Stimulated activated CD4-positive, alpha-beta T cell treated with anti-CD3 and anti-CD28 coated beads, Interleukin-15, amount 100 ng/mL, for 1 hour (primary cell): ENCODE measurements around the gene ZC3H12D.
"Not testable (repeated sequence)": the region's sequence is repeated elsewhere in the genome, so short reads cannot be mapped to it uniquely, and the experiment has no call there.

Experiments
- DNase-seq, 2 donors: peaks; one replicate each; pipeline ENCODE4 v3.0.0-alpha.2; 2020; ENCODE audit warnings: low read depth in 1 of 2, low spot score in 1 of 2

ZC3H12D gene

DNA sequence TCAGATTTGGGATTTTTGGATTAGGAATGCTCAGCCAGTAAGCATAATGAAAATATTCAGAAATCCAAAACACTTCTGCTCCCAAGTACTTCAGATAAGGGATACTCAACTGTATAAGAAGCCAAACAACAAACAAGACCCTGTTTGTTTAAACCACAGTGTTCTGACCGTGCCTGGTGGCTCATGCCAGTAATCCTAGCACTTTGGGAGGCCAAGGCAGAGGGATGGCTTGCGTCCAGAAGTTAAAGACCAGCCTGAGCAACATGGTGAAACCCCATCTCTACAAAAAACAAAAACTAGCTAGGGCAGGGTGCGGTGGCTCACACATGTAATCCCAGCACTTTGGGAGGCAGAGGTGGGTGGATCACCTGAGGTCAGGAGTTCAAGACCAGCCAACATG is 24.6 kb downstream of the ZC3H12D start:
- not testable (repeated sequence) for DNase-seq

DNA sequence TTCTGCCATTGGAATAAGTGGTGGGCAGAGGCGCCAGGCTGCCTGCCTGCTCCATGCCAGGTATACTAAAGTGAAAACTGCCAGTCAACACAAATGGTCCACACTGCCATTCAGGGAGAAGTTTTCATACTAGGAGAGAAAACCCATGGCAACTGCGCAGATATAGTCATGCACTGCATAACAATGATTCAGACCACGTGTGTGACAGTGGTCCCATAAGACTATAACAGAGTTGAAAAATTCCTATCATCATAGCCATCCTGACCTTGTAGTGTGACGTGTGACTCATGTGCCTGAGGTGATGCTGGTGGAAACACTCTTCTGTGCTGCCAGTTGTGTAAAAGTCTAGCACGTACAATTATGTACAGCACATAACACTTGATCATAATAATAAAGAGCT is 25.1 kb downstream of the ZC3H12D start:
- no peak for DNase-seq

DNA sequence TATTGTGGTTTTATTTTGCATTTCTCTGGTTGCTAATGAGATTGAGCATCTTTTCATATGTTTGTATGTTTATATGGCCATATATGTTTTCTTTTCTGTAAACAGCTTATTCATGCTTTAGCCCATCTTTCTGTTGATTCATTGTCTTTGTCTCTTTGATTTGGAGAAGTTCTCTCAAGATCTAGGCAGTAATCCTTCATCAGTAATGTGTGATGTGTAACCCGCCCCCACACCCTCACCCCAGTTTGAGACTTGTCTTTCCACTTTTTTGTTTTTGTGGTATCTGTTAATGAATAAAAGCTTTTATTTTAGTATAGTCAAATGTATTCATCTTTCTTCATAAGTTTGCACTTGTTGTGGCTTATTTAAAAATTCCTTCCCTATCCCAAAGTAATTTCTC is 26.0 kb downstream of the ZC3H12D start:
- no peak for DNase-seq

DNA sequence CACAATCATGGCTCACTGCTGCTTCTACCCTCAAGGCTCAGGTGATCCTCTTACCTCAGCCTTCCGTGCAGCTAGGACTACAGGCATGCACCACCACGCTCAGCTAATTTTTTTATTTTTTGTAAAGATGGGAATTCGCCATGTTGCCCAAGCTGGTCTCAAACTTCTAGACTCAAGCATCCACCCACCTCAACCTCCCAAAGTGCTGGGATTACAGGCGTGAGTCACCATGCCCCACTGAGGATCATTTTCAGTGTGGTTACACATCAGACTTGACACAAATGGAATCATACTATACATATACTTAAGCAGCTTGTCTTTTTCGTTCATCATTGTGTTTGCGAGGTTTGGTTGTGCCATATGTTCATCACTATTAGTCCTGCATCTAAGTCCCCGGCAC is 26.6 kb downstream of the ZC3H12D start:
- no peak for DNase-seq

DNA sequence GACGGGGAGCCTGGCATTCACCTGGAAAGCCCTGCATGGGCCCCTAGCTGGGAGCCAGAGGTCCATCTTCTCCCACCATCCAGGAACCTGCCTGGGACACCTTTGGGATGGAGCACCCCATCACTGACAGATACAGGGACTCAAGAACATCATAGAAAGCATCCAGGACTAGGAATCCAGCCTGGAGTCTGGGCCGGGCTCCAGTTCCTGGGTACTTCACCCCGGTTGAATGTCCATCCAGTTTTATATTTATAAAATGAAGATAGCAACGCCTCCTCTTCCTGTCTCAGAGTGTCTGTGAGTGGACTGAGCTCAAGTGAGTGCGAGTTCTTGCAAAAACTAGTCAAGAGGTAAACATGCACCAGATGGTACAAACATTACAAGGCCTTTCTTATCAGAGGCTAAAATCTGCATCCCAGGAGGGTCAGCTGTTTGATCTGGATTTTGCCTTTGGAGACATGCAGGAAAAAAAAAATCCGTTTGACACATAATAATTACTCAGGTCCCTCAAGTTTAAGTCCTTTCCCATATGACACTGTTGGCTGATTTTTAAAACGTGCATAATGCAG is 27.4 kb downstream of the ZC3H12D start:
- DNase-seq = no peak

DNA sequence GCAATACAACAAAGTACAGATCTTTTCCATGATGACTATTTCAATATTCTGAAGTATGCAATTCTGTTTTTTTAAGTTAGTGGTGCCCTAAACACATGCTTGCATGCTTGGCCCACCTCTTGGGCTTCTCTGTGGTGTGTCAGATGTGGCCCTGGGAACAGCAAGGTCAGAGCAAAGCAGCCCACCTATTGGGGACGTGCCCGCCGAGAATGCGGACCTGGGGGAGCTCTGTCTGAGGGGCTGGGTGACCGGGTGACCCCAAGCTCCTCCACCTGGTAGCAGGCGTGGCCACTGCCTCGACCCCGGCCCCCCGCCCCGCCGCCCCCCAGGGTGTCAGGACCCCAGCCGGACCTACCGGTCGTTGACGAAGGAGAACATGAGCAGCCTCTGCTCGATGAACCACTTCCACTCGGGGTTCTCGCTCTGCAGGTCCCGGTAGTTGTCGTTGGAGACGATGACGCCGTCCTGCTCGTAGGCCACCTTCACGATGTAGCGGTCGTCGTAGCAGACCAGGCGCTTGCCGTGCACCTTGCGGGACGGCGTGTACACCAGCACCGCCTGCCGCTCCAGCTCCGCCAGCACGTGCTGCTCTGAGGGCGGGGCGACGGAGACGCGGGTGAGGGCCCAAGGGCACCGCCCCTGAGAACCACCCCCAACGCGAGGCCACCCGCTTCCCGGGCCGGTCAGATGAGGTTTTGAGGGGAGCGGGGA is 28.3 kb downstream of the ZC3H12D start:
- DNase-seq = no peak

DNA sequence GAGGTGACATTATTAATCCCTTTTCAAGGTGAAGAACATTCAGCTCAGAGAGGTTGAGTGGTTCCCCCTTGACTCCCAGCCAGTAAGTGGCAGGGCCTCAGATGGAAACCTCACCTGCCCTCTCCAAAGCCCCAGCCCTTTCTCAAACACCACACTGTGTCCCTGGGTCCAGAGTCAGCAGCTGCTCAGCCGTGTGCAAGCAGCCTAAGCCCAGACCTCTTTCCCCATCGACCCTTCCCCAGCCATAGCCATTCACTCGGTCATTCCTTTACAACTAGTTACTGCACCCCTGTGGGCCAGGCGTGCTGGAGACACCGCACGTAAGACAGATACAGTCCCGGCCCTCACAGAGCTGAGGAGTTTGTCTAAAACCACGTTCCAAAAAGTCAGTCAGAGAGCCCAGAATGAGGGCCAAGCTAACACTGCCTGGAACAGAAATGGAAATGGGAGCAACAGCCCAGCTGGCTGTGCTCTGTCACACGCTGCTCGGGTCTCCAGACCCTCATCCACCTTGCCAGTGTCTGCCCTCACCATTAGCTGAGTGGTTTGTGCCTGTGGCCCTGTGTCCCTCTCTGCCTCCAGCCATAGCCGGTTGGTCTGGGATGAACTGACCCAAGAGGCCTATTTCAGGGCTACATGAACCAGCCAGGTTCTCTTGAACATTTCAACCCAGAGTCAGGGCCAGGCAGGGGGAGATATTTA is 29.6 kb downstream of the ZC3H12D start:
- no peak for DNase-seq

DNA sequence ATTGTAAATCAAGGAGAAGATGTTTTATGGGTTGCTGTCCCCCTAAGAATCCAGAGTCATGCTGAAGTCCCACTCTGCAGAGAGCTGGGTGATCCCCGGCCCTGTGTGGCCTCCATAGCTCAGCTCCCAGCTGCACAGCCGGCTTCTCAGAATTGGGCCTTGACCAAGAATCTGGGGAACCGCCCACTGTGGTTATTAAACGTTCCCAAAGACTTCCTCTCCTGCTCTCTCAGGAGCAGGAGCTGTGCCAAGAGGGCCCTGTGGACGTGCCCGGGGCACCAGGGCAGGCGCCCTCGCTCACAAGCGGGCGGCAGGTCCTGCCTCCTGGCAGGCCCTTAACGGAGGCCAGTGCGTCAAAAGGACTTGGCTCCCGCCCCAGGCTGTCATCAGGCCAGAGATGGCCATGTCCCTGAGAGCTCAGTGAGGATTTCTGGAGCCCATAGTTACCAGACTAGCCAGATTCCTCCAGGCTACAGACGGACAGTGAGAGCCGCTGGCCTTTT is 30.4 kb downstream of the ZC3H12D start:
- DNase-seq = no peak

DNA sequence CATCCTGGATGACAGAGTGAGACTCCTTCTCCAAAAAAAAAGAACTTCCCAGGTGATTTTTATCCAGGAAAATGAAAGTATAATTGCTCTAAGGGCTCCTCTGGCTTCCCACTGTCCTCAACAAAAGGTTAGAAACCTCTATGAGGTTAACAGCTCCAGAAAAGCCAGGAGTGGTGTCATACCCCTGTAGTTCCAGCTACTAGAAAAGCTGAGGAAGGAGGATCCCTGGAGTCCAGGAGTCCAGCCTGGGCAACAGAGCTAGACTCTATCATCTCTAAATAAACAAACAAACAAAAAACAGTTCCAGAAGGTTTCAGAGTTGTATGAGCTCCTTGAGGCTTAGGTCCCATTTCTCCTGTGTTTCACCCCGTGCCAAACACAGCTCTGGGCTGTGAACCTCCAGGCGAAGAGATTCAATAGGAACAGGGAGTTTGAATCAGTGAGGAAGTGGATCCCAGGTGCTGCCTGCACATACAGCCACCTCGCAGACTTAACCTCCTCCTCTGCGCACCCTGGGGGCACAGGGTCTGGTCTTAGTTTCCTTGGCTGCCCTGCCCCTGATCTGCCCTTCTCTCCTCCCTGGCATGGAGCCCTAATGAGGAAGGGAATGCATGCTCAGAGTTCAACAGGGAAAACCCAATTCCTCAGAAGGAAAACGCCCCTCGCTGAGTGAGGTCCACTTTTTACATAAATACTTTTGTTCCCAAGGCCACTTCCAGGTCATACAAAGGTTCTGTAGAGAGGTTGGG is 31.0 kb downstream of the ZC3H12D start:
- DNase-seq = no peak

DNA sequence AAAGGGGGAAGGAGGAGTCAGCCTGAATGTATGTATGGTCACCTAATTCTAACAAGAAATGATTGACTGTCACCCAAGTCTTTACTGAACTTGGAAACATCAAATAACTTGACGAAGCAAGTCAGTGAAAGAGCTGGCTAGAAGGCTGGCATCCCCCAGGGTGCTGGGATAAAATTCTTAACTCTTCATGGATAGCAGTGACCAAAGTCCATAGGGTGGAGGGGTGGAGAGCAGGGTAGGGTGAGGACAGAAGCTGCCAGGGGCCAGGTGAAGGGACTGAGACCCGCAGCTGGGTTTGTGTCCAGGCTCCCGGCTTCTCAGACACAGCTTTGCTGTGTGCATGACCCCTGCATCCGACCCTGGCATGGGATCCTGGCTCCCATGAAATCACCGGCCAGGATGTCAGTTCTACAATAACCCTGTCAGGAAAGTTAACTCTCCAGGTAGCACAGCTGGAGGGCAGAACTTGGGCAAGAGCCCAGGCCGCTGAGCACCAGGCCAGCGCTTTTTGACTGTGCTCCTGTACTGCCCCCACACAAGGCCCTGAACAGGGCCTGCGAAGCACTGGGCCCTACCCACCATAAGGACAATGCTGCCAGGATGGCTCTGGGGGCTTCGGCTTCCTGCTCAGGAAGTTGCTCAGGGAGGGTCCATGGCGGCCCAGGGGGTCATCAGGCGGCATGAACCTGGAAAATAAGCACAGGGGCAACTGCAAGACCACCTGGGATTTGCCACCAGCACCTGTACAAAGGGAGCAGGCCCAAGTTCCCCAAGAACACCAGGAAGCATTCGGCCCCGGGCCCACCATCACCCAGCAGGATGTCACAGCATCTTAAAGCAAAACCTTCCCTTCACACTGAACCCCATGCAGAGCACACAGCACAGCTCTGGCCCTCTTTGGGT is 32.5 kb downstream of the ZC3H12D start:
- DNase-seq = no peak

DNA sequence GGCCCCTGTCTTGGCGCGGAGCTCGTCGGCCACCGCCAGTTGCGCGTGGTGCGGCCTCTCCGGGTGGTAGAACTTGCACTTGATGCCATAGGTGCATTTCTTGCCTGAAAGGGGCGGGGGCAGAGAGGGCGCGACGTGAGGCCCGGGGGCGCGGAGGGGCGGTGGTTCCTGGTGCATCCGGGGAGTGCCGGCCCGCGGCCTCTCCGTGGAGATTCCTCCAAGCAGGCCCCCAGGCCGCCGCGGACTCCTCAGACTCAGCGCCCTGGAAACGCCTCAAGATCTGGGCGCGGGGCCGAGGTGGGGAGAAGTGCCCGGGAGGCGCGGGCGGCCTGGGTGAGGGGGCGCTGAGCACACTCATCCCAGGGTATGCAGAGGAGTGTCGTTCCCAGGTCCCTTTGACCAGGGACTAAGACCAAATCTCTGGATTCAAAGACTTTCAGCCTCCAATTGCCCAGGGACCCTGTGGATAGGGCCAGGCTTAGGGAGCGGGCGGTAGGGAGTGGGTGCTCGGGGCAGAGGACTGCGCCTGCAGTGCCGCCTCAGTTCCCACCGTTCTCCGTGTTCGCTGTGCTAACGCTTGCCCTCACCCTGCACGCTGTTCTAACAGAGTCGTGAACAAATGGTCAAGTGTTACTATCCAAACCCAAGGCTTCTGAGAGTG is 33.3 kb downstream of the ZC3H12D start:
- DNase-seq = no peak

DNA sequence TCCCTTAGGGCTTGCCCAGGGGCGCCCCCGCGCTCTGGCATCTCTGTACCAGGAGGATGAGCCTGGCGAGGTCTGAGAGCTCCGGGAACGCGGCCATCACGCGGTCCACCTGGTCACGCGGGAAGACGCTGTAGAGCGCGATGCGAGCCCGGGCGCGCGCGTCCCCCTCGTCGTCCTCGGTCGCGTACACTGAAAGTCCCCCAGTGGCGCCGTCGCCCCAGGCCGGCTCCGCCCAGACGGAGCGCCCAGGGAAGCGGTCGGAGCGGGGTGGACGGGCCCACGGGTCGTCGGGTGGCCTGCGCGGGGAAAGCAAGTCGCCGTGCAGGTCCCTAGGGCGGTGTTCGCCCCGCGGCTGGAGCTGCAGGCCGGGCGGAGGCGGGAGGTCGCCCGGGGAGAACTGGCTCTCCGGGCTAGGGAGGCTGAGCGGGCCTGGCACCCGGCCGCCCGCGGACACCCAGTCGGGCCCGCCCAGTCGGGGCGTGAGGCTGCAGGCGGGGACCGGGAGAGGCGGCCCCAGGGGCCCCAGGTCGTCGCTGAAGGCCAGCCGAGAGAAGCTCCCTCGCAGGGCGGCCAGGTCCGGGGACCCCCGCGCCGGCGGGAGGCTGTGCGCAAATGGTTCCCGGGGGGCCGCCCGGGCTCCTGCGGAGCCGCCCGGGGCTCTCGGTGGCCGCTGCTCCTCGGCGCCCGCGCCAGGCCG is 34.0 kb downstream of the ZC3H12D start:
- no peak for DNase-seq

DNA sequence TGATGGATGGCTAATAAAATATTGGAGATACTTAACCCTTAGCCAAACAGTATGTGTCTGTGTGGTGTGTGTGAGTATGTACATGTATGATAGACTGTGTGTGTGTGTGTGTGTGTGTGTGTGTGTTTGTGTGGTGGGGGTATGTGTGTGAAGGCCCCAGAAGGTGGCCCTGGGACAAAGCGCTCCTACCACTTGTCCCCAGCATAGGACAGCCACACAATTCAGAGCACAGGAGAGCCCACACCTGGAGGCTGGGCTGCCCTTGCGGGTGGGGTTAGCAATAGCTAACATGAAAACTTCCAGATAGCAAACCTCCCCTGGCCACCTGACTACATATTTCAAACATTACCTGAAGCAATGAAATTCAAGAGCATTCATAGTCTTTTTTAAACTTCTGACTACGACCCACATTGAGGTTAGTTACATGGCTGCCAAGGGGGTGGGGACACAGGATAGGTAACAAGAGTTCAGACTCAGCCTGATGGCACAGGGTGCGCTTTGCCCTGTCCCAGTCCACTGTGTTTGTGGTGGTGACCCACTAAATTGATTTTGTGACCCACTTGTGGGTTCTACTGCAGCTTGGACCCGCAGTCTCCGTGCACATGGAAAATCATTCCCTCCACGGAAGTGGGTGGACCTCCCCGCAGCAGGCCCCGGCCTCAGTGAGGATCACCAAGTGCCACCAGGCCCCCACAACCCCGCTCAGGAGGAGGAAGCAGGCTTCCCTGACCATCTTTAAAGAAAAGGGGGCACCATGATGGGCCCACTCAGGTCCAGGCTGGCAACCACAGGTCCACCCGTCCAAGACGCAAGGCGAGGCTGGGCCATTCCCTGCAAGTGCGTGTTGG is 34.8 kb downstream of the ZC3H12D start:
- no peak for DNase-seq

DNA sequence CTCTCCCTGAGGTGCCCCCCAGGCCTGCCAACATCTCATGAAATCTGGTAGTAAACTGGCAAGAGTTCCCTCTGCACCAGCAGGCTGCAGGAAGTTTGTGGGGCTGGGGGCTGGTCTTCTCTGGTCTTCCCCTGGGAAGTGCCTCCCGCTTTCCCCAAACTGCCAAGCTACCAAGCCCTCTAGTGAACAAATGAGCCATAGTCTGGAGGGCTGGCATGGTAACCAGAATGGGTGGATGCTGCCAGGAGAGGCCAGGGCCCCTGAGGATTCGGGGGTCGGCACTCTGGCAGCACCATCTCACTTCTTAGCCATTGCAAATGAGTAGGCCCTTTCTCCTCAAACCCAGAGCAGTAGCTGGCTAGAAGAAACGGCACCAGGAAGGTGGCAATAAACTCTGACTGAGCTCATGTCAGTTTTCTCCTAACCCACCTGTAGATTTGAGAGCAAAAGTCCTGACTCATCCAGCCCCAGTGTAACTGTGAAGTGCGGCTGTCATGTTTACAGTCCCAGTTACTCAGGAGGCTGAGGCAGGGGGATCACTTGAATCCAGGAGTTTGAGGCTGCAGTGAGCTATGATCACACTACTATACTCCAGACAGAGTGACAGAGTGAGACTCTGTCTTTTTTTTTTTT is 35.9 kb downstream of the ZC3H12D start:
- no peak for DNase-seq

DNA sequence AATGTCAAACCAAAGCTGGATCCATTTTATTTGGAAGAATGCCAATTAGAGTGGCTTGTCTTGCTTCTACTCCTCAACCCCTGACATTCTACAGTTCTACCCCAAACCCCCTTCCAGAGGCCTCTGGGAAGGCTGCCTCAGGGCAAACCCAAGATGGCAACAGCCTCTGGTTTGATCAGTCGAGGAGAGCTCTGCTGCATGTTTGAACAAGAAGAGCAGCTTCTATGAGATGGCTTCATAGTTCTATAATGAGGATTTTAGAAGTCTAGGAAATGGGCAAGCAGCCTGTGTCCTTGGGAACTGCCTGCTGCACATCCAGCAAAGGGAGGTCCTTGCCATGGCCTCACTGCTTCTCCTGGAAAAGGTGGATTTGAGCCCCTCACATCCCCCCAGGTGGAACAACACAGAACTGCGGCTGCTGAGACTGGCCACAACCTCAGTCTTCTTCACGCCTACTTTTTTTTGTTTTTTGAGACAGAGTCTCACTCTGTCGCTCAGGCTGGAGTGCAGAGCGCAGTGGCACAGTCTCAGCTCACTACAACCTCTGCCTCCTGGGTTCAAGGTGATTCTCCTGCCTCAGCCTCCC is 37.9 kb downstream of the ZC3H12D start:
- DNase-seq = no peak

DNA sequence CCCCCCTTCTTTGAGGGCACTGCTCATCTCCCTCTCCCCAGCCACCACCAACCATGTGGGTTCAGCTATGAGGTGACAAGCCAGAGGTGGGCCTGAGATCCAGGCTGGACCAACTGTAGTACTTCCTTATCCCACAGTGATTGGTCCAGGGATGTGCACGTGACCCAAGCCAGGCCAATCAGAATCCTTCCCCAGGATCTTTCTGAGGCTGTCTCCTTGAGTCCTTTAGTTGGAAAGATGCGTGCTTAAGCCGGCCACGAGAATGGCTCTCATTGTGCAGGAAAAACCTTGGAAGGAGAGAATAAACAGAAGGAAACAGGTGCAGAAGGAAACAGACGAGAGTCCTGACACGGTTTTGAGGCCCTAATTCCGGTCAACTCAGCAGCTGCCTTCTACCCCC is 39.2 kb downstream of the ZC3H12D start:
- DNase-seq = no peak

DNA sequence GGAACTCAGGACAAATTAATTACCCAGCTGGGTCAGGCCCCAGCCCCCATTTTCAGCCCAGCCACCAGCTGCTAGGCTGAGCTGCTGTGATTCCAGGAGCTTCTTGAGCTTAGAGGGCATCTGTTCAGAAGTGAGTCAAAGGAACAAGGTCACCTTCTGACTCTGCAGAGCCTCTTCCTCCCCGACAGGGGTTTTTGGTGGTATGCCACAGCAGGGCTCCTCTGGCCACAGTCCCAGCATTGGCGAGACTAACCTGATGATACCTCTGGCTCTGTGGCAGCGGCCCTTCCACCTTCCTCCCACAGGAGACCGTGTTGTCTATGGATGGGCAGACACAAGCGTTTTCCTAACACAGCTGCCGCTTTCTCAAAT is 39.7 kb downstream of the ZC3H12D start:
- DNase-seq = no peak
